GM21447 (cell line): ENCODE results near the gene ATF7IP.
"Not testable (repeated sequence)": the region's sequence is repeated elsewhere in the genome, so short reads cannot be mapped to it uniquely, and the experiment has no call there.

Source experiments
- ATAC-seq: cut with Tn5 transposase; IDR thresholded peaks from one replicate; pipeline ENCODE4 v1.9.1; 2021; ENCODE audit not compliant: unreplicated experiment

Gene ATF7IP, protein sequence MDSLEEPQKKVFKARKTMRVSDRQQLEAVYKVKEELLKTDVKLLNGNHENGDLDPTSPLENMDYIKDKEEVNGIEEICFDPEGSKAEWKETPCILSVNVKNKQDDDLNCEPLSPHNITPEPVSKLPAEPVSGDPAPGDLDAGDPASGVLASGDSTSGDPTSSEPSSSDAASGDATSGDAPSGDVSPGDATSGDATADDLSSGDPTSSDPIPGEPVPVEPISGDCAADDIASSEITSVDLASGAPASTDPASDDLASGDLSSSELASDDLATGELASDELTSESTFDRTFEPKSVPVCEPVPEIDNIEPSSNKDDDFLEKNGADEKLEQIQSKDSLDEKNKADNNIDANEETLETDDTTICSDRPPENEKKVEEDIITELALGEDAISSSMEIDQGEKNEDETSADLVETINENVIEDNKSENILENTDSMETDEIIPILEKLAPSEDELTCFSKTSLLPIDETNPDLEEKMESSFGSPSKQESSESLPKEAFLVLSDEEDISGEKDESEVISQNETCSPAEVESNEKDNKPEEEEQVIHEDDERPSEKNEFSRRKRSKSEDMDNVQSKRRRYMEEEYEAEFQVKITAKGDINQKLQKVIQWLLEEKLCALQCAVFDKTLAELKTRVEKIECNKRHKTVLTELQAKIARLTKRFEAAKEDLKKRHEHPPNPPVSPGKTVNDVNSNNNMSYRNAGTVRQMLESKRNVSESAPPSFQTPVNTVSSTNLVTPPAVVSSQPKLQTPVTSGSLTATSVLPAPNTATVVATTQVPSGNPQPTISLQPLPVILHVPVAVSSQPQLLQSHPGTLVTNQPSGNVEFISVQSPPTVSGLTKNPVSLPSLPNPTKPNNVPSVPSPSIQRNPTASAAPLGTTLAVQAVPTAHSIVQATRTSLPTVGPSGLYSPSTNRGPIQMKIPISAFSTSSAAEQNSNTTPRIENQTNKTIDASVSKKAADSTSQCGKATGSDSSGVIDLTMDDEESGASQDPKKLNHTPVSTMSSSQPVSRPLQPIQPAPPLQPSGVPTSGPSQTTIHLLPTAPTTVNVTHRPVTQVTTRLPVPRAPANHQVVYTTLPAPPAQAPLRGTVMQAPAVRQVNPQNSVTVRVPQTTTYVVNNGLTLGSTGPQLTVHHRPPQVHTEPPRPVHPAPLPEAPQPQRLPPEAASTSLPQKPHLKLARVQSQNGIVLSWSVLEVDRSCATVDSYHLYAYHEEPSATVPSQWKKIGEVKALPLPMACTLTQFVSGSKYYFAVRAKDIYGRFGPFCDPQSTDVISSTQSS

DNA sequence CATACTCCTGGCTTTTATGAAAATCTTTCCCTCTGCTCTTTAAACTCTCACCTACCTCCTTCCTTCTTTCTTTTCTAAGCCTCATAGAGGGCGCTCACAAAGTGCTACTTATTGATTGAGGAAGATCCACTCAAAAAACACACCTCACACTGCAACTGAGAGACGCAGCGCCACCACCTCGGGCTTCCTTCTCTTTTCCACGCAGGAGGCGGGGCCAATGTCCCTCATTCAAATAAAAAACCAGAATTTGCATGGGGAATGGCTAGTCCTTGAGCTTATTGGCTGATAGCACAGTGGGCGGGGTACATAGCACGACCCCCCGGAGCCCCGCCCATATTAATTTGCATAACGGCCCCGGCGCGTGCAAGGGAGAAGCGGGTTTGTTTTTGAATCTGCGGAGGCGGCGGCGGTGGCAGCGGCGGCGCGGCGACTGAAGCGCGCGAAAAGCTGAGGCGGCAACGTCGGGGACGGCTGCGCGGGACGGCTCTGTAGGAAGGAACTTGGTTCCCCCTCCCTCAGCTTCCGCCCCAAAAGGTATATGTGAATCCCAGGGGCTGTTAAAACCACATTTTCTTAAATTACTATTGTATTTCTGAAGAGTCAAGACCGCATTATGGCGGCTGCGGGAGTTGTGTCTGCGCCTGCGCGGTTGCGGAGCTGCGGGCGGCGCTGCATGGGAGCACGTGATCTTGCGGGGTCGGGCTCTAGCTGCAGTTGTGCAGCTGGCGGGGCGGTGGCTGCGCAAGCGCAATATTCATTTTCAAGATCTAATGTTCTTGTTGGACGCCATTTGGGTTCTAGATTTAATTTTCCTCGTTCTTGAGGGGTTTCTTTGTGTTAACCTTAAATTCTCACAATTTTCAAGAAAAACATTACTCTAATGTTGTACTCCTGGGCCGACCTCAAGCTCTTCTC lies at the start of gene ATF7IP:
TSS of gene ATF7IP (plus strand) at position 389 of the 915 bp plus-strand sequence. CDS start 58,234 bp downstream, outside the sequence.
- ATAC-seq, result peak; percentile 66

DNA sequence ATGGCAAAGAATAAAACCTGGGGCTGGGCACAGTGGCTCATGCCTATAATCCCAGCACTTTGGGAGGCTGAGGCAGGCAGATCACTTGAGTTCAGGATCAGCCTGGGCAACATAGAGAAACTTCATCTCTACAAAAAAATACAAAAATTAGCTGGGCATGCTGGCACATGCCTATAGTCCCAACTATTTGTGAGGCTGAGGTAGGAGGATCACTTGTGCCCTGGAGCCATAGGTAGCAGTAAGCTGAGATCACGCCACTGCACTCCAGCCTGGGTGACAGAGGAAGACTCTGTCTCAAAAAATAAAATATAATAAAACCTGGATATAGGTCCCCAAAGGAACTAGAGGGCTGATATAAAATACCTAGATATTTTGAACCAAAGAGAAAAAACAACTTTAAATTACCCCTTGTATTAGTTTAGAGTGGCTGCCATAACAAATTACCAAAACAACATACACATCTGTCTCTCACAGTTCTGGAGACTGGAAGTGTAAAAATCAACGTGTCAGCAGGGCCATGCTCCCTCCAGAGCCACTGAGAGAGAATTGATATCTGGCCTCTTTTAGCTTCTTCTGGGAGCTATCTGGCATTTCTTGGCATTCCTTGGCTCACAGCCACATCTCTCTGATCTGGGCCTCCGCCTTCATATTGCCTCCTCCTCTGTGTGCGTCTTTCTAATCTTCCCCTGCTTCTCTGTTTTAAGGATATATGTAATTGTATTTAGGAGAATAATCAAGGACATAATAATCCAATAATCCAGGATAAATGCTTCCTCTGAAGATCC lies 47.9 kb upstream of the ATF7IP start:
- ATAC-seq, result no peak

DNA sequence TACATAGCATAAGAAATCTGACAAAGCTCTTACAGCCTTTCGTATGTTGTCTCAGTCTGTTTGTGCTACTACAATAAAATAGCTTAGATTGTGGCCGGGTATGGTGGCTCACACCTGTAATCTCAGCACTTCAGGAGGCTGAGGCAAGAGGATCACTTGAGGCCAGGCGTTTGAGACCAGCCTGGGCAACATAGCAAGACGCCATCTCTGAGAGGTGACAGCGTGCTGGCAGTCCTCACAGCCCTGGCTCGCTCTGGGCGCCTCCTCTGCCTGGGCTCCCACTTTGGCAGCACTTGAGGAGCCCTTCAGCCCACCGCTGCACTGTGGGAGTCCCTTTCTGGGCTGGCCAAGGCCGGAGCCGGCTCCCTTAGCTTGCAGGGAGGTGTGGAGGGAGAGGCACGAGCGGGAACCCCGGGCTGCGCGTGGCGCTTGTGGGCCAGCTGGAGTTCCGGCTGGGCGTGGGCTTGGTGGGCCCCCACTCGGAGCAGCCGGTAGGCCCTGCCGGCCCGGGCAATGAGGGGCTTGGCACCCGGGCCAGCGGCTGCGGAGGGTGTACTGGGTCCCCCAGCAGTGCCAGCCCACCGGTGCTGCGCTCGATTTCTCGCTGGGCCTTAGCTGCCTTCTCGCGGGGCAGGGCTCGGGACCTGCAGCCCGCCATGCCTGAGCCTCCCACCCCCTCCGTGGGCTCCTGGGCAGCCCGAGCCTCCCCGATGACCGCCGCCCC lies 45.6 kb upstream of the ATF7IP start:
- ATAC-seq, result not testable (repeated sequence)

DNA sequence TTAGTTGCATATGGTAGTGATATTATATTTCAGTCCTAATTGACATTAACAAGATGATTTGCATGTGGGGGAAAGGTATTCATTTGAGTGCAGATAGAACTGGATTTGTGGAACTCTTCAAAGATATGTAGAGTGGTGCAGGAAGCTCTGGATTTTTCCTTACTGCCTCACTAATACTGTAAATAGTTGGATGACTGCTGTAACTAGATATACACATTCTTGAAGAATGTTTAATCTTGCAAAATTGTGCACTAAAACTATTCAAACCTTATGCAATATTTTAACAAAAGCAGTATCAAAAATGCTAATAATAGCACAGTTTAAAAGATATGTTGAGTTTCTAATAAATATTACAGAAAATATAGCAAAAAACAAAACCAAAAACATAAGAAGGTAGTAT lies 43.1 kb upstream of the ATF7IP start:
- ATAC-seq, result no peak

DNA sequence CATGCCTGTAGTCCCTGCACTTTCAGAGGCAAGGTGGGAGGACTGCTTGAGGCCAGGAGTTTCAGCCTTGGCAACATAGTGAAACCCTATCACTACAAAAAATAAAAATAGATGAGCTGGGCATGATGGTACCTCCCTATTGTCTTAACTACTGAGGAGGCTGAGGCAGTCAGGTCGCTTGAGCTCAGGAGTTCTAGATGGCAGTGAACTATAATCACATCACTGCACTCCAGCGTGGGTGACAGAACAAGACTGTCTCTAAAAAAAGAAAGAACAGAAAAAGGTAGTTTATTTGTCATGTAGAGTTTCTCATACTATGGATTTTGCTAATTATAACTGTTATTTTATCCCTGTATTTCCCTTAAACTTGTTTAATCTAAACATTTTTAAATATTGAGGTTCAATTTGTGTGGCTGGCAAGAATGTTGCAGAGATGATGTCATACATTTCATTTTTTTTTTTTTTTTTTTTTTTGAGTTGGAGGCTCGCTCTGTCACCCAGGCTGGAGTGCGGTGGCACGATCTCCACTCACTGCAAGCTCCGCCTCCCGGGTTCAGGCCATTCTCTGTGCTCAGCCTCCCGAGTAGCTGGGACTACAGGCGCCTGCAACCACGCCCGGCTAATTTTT lies 39.7 kb upstream of the ATF7IP start:
- ATAC-seq, result no peak

DNA sequence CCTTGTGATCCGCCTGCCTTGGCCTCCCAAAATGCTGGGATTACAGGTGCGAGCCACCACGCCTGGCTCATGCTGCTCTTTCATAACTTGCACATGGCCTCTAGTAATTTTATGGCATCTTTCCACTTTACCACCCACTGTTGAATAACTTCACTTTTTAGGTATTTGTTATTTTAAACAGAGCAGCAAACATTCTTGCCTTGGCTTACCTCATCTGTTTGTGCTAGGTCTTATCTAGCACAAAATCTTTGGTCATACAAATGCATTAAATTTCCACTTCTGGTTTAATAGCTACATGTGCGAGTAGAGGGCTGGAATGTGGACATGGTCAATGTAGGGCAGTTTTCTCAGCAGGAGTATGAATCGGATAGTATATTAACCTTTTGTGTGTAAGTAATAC lies 38.8 kb upstream of the ATF7IP start:
- ATAC-seq, result no peak

DNA sequence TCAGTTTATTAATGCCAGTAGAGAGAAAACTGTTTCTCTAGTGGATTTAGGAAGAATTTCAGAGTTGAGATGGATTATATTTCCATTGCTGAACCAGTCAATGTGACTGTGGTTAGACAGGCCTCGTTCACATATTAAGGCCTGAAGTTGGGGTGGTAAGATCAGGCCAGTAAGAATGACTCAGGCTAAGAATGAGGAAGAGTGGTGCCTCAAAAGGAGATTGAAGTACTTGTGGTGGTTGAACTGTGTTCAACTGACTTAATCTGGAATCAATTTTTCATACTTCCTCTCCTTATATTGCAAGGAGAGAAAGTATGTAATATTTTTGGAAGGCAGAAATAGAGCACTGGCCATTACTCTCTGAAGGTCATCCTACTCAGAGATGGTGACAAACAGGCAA lies 37.8 kb upstream of the ATF7IP start:
- no peak for ATAC-seq

DNA sequence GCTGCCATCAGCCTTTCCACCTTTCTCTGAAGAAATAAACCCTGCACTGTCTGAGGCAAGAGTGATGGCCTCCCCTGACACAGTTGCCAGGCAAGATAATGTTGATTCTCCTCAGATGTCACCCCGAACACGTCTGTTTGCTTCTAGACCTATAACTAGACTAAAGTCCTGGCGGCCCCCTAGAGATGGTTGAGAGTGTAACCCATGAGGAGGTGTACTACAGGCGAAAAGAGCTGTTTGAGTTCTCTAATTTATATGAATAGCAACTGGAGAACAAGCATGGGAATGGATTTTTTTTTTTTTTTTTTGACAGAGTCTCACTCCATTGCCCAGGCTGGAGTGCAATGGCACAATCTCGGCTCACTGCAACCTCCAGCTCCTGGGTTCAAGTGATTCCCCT lies 33.0 kb upstream of the ATF7IP start:
- ATAC-seq, result no peak

DNA sequence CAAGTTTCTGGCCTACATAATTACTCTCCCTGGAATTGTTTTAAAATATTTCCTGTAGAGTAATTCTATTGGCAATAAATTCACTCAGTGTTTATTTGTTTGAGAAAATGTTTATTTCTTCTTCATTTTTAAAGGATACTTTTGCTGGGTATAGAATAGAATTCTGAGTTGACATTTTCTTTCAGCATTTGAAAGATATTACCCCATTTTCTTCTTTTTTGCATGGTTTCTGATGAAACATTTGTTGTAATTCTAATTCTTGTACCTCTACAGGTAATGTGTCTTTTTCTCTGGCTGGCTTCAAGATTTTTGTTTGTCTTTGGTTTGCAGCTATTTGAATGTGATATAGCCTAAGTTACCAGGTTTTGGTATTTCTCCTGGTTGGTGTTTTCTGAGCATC lies 25.1 kb upstream of the ATF7IP start:
- ATAC-seq, result no peak

DNA sequence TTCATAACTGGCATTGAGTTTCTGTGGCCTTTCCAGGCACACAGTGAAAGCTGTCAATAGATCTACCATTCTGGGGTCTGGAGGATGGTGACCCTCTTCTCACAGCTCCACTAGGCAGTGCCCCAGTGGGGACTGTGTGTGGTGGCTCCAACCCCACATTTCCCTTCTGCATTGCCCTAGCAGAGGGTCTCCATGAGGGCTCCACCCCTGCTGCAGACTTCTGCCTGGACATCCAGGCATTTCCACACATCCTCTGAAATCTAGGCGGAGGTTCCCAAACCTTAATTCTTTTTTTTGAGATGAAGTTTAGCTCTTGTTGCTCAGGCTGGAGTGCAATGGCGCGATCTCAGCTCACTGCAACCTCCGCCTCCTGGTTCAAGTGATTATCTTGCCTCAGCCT lies 14.0 kb upstream of the ATF7IP start:
- ATAC-seq, result not testable (repeated sequence)

DNA sequence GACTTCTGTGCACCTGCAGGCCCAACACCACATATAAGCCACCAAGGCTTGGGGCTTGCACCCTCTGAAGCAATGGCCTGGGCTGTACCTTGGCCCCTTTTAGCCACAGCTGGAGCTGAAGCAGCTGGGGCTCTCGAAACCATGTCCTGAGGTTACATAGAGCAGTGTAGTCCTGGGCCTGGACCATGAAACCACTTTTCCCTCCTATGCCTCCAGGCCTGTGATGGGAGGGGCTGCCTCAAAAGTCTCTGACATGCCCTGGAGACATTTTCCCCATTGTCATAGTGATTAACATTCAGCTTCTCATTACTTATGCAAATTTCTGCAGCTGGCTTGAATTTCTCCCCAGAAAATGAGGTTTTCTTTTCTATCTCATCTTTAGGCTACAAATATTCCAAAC lies 13.4 kb upstream of the ATF7IP start:
- not testable (repeated sequence) for ATAC-seq

DNA sequence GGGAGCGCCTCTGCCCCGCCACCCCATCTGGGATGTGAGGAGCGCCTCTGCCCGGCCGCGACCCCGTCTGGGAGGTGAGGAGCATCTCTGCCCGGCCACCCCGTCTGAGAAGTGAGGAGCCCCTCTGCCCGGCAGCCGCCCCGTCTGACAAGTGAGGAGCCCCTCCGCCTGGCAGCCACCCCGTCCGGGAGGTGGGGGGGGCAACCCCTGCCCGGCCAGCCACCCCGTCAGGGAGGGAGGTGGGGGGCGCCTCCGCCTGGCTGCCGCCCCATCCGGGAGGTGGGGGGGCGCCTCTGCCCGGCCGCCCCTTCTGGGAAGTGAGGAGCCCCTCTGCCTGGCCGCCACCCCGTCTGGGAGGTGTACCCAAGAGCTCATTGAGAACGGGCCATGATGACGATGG lies 10.8 kb upstream of the ATF7IP start:
- not testable (repeated sequence) for ATAC-seq

DNA sequence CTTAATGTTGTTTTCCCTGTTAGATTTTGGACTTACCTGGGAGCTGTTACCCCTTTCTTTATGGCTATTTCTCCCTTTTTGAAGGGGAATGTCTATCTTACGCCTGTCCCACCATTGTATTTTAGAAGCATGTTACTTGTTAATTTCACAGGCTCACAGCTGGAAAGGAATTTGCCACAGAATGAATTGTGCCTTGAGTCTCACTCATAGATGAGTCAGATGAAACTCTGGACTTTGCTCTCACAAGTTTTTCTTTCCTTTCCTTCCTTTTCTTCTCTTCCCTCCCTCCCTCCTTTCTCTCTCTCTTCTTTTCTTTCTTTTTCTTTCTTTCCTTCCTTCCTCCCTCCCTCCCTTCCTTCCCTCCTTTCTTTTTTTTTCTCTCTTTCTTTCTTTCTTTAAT lies 9.3 kb upstream of the ATF7IP start:
- no peak for ATAC-seq

DNA sequence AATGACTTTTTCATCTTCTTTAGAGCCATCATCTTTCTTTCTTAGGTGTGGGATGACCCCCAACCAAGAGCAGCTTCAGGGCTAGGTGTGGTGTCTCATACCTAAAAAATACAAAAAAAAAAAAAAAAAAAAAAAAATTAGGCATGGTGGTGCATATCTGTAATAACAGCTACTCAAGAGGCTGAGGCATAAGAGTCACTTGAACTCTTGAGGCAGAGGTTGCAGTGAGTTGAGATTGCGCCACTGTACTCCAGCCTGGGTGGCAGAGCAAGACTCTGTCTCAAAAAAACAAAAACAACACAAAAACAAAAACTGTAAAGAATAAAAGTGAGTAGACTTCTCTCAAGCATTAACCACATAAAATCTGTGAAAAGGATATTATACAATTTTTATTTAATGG lies 8.0 kb upstream of the ATF7IP start:
- no peak for ATAC-seq

DNA sequence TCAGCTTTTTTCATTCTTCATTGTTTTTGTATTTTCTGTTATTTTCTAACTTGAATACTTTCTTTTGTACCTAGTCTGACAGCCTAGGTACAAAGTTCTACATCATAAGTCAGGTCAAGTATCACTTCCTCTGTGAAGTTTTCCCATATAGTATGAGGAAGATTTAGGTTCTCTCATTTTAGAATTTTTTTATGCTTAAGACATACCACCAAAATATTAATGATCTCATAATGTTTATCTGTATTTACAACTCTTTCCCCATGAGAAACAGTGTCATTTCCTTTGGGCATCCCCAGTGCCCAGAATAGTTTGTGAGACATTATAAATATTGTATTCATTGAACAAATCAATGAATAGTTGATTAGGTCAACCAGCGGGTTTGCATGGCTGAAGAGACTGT lies 3.1 kb upstream of the ATF7IP start:
- peak; percentile 36 for ATAC-seq

DNA sequence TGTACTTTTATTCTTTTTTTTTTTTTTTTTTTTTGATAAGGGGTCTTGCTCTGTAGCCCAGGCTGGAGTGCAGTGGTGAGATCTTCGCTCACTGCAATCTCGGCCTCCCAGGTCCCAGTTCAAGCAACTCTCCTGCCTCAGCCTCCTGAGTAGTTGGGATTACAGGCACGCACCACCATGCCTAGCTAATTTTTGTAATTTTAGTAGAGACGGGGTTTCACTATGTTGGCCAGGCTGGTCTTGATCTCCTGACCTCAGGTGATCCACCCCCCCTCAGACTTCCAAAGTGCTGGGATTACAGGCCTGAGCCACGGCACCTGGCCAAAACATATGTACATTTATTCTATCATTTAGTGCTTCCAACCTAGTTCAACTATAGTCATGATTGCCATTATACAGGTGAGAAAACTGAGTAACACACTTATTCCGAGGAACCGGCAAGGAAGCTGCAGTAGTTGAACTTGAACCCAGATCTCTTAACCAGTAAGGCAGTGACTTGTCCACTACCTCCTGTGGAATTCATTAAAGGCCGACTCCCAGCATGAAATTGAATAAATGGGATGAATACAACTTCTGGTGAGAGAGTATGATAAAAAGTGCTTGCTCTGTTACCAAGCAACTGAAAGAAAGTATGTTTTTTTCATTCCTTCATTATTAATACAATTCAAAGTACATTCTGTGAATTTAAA lies 755 bp upstream of the ATF7IP start:
- ATAC-seq, result no peak

DNA sequence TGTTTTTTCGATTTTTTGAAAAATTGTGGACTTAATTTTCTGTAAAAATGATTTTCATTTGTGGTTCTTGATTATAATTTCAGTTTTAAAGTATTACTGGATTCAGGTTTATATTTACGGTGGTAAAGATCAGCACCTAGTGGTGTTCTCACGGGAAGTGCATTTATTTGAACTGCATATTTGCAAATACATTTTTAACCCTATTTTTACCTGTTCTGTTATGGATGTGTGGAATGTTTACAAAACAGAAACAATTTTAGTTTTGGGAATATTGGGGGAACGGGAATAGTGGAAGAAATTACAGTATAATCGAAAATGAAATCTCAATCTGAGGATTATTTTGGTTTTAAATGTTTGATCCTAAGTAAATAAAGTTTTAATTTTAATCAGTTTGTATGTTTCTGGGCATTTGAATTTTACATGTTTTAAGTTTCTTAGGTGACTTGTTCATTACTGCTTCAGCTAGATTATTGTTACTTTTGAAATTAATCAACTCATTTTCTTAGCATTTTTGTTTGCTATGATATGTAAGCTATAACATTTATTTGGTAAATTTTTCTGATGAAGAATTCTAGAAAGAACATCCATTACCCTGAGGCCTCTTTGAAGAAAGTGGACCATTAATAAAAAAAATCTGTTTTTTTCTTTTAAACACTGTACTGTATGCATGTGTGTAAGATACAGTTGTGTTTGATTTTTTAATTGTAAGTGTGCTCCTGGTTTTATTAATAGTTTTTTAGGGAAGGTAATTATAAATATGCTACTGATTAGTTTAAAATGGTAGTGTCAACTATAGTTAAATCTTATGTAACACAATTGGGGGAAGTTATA lies 942 bp downstream of the ATF7IP start:
- ATAC-seq, result no peak
